ENCODE results near the gene ATP2B2.

ATP2B2 gene

GRCh38 chr3:10448544-10448943, 56.8 kb downstream of the ATP2B2 start:
- DNase-seq (ENCODE audit: low read depth): no peak

GRCh38 chr3:10447527-10448260, 57.7 kb downstream of the ATP2B2 start:
- no peak for DNase-seq (ENCODE audit: low read depth)

- no peak for DNase-seq (ENCODE audit: low read depth)
Measured at GRCh38 chr3:10447110-10447509, 58.3 kb downstream of the ATP2B2 start.

- no peak for DNase-seq (ENCODE audit: low read depth)
Measured at GRCh38 chr3:10445561-10446175, 59.7 kb downstream of the ATP2B2 start.

- no peak for DNase-seq (ENCODE audit: low read depth)
Measured at GRCh38 chr3:10444511-10444910, 60.9 kb downstream of the ATP2B2 start.

GRCh38 chr3:10444110-10444429, 61.3 kb downstream of the ATP2B2 start:
- no peak for DNase-seq (ENCODE audit: low read depth)

GRCh38 chr3:10443272-10444109, 61.9 kb downstream of the ATP2B2 start:
- no peak for DNase-seq (ENCODE audit: low read depth)

- DNase-seq (ENCODE audit: low read depth): no peak
Measured at GRCh38 chr3:10442151-10442795, 63.1 kb downstream of the ATP2B2 start.

- DNase-seq (ENCODE audit: low read depth): no peak
Measured at GRCh38 chr3:10440684-10441083, 64.7 kb downstream of the ATP2B2 start.

GRCh38 chr3:10438902-10439610, 66.3 kb downstream of the ATP2B2 start:
- DNase-seq (ENCODE audit: low read depth): no peak

- DNase-seq (ENCODE audit: low read depth): no peak
Measured at GRCh38 chr3:10437995-10438901, 67.1 kb downstream of the ATP2B2 start.

- DNase-seq (ENCODE audit: low read depth): no peak
Measured at GRCh38 chr3:10437272-10437994, 68.0 kb downstream of the ATP2B2 start.

- DNase-seq (ENCODE audit: low read depth): no peak
Measured at GRCh38 chr3:10435850-10436249, 69.5 kb downstream of the ATP2B2 start.

GRCh38 chr3:10434938-10435336, 70.4 kb downstream of the ATP2B2 start:
- no peak for DNase-seq (ENCODE audit: low read depth)

- DNase-seq (ENCODE audit: low read depth): no peak
Measured at GRCh38 chr3:10434144-10434937, 71.0 kb downstream of the ATP2B2 start.

GRCh38 chr3:10432931-10433330, 72.5 kb downstream of the ATP2B2 start:
- no peak for DNase-seq (ENCODE audit: low read depth)

GRCh38 chr3:10432156-10432845, 73.1 kb downstream of the ATP2B2 start:
- DNase-seq (ENCODE audit: low read depth): no peak

- DNase-seq (ENCODE audit: low read depth): no peak
Measured at GRCh38 chr3:10430805-10431204, 74.6 kb downstream of the ATP2B2 start.

Data from fibroblast of gingiva (primary cell).